Hepatic stellate cell (primary cell): ENCODE data around the gene PRKAR1A.

Experiments
- DNase-seq: peaks from one replicate; pipeline ENCODE4 v3.0.0; 2011; ENCODE audit warnings: low spot score

The PRKAR1A gene

DNA sequence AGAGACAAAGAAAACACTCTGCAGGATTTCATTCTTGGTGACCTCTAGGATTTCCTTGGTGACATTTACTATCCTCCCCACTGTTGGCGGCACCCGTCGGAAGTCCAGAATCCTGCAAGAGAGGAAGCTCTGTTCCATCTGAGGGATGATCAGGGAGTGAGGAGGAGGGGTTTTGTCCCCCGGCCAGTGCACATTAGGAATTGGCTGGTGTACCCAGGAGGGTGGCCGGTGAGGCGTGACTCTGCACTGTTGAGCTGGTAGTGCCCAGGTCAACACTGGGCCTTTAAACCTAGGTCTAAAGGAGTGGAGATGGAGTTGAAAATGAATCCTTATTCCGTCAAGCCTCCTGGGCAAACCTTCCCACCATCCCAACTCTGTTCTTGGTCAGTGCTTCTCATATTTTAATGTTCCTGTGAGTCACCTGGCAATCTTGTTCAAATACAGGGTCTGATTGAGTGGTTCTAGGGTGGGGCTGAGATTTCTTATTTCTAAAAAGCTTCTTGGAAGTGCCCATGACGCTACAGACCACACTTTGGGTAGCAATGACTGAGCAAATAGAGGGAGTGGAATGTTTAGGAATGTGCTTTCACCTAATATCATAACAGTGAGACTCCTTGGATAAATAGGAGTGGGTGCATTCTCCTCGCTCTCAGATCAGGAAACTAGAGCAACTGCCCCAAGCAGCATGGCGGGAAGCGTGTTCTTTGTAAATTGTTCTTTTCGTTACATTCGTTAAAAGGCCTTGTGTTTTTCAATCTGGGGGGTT lies 30.7 kb downstream of the PRKAR1A start:
- DNase-seq = no peak

DNA sequence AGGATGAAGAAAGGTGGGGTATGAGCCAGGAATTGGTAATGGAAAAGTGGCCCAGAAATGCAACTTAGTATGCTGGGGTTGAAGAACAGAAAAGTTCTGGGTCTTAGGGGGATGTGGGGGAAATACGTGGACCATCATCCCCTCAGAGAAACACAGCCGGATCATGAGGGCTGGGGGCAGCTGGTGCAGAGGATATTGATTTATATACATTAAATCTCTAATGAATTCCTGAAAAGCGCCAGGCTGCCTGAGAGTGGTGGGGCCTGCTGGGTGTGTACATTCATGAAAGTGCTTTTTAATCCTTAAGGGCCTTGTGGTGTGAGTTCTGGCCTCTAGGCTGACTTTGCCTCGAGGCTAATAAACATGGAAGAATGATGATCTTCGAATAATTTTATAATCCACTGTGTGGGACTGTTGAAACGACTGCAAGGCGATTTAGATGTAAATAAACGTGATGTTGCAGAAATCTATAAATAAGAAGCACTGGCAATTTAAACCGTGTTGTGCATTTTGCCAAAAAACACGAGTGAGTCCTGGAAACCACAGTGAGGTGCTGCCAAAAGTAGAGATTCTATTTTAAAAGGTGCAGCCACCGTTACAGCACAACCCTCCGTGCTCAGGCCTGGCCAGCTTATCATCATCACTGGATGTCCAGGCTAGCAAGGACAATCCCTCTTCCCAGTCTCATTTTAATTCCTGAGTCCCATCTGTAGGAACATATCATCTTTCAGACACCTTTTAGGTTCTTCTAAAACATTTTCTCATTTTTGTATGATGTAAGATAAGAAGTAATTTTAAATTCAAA lies 32.1 kb downstream of the PRKAR1A start:
- DNase-seq = no peak

DNA sequence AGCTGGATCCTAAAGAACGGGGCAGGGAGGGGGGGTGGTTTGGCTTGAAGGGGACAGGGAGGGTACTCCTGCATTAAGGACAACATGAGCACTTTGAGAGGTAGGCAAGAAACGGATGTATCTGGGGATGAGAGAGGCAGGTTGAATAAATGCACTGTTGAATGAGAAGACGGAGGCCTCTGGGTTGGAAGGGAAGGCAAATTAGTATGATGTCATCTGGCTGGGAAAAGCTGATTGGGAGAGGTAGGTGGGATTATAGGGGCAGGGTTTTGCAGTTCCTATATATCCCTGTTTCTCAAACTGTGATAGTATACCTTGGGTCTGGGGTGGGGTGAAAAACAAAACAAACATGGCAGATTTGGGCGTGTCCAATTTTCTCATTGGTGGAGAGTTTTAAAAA lies 44.3 kb downstream of the PRKAR1A start:
- no peak for DNase-seq

- no peak for DNase-seq
Observed at GRCh38 chr17:68559316-68559715, 47.1 kb downstream of the PRKAR1A start.

- no peak for DNase-seq
Observed at GRCh38 chr17:68560966-68561720, 48.9 kb downstream of the PRKAR1A start.

DNA sequence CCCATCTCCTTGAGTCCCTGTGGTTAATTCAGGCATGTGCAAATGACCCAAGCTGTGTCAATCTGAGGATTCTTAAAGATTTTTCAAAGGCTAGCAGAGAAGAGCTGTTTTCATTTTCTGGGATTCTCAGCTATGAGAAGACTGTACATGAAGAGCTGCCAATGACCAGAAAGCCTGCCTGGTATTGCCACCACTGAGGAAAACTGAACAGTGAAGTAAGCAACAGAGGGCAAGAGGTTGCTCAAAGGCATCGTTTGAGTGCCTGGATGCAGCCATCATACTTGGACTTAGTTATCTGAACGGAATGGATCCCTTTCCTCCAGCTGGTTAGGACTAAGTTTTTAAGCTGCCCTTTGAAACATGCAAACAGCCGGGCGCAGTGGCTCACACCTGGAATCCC lies 50.5 kb downstream of the PRKAR1A start:
- no peak for DNase-seq

- no peak for DNase-seq
Observed at GRCh38 chr17:68564415-68565111, 52.3 kb downstream of the PRKAR1A start.

DNA sequence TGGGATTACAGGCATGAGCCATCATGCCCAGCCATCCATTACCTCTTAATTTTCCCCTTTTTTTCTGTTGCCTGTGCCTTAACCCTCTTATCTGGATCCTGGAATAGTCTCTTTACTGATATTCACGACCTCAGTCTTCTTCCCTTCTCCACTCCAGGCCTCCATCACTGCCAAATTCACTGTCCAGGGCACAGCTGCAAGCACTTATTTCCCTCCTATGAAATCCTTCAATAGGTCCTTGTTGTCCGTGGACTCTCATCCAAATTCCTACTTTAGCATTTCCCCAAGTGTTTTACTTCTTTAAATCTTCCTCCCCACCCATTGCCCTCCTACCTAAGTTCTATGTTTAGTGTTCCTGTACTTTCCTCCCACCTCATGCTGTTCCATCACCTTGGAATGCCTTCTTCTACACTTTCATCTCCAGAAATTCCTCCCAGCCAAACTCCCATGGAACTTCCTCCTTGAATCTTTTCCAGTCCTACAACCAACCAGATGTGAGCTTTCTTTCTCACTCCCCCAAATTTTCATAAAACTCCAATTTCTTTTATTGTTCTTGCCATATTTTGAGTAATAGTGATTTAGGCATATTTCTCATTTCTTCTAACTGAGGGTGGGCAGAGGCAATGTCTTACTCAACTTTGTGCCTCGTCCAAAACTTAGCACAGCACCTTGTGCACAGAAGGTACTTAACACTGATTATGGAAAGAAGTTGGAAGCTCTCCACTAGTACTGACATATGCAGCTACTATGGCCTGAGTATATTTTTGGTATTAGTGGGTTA lies 53.6 kb downstream of the PRKAR1A start:
- no peak for DNase-seq

DNA sequence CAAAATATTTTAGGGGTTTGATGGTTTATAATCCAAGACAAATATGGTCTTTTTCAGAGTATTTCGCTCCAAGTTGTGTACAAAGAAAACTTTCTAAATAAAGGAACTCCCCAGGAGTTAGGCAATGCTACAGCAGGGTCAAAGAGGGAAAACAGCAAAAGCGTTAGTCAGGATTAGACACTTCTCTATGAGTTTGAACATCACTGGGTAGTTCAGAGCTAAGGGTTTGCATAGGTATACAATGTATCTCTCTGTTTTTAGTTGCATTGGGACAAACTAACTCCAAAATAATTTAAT lies 54.2 kb downstream of the PRKAR1A start:
- DNase-seq = no peak

DNA sequence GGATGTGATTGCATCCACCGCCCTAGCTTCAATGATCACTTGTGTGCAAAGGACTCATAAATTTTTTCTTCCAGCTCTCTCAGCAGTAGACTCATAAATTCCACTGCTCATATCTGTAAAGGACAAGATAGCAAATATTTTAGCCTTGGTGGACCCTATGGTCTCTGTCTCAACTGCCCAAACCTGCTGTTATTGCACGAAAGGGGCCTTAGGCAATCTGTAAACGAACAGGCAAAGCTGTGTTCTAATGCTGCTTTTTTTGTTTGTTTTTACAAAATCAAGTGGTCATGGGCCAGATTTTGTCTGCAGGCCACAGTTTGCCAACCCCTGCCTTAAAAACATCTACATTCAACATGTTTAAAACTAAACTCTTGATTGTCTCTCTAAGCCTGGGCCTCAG lies 54.8 kb downstream of the PRKAR1A start:
- DNase-seq = no peak

DNA sequence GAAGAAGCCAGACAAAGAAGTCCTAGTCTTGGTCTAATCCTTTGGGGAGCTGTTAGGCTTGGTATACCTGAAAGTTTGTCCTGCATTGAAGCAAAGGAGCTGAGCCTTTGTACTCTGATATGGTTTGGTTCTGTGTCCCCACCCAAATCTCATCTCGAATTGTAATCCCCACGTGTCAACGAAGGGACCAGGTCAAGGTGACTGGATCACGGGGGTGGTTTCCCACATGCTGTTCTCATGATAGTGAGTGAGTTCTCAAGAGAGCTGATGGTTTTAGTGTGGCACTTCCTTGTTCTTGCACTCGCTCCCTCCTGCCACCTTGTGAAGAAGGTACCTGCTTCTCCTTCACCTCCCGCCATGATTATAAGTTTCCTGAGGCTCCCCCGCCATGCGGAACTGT lies 55.4 kb downstream of the PRKAR1A start:
- no peak for DNase-seq

DNA sequence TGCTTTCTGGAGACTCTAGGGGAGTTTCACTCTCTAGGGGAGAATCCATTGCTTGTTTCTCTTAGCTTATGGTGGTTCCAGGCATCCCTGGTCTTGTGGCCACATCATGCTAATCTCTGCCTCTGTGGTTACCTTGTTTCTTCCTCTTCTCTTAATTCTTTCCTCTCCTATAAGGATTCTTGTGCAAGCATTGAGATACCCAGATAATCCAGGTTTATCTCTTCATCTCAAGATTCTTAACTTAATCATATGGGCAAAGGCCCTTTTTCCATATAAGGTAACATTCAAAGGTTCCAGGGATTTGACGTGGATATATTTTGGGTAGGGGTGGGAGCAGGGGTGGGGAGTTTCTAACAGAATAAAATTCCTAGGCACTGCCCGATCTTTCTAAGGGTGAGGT lies 56.4 kb downstream of the PRKAR1A start:
- DNase-seq = no peak

- DNase-seq = no peak
Observed at GRCh38 chr17:68569346-68569745, 57.1 kb downstream of the PRKAR1A start.

DNA sequence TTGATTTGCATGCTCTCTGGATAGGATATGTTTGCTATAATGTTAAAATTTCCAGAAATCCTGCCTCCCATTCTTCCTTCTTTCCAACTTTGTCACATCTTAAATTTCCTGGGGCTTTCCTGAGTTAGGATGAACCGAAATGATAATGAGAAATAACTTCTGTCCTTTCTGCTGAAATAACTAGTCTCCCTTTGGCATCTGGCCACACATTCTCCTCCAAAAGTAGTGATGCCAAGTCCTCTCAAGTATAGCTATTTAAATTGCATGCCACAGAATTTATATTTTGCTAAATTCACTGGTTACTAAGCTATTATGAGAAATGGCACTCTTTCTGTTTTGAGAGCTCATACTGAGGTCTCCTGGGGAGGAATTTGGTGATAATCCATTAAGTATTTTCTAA lies 58.3 kb downstream of the PRKAR1A start:
- DNase-seq = no peak

- DNase-seq = no peak
Observed at GRCh38 chr17:68572138-68572842, 60.1 kb downstream of the PRKAR1A start.

- no peak for DNase-seq
Observed at GRCh38 chr17:68573338-68573737, 61.1 kb downstream of the PRKAR1A start.

DNA sequence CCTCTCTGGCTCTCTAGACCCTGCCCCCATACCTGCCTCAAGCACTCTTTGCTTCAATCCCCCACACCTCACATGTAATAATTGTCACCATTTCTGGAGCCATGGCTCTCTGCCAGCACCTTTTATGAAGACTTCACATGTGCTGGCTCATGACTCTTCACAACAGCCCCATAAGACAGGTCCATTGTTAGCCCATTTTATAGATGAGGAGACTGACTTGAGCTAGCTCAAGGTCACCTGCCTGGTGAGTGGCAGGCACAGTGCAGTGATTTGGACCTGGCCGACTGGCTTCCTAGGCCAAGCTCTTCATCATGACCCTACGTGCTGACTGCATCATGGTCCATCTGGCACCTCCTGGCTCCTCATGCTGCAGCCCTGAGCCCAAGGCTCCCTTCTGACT lies 63.9 kb downstream of the PRKAR1A start:
- no peak for DNase-seq

DNA sequence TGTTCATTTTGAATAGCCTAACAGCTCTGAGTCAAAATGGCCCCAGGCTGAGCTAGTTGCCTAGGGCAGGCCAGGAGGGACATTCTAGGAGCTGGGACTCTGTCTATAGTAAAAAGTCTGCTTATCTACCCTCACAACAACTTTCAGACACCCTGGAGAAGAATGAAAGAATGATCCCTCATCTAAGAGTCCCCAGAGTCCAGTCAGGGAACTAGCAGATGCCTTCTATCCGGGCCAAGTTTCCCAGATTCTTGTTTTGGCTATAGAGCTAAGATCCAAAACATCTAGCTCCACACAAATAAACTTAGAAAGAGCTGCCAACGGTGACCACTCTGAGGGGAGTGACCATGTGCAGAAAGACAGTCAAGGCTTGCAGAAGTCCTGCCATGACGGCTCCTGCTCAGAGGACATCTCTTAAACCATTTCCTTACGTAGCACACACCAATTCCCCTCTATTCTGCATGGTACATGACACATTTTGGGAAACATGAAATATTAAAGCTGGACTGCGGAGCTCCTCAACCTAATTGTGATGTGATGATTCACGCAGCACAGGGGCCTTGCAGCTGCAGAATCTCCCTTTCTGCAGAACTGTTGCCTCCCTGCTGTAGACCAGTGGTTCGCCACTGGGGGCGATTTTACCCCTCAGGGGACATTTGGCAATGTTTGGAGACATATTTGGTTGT lies 64.7 kb downstream of the PRKAR1A start:
- no peak for DNase-seq

DNA sequence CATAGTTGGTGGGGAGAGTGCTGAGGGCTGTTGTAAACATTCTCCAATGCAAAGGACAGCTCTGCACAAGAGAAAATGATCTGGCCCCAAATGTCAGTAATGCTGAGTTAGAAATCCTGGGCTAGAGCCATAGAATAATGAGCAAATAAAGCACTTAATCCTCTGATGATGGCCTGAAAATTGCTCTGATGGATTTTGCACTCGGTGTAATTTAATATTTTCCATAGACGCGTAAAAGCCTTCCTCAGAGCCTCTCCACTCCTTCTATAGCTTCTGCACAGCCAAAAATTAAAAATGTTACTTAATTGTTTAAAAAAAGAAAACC lies 65.2 kb downstream of the PRKAR1A start:
- DNase-seq = no peak

GRCh38 chr17:68578236-68578635 lies 66.0 kb downstream of the PRKAR1A start:
- no peak for DNase-seq
